IPS-15b (cell line): ENCODE measurements around the gene TIAM2.
A peak's percentile ranks its signal among the peaks of the same experiment; 100 is the strongest.
"Not testable (repeated sequence)": the region's sequence is repeated elsewhere in the genome, so short reads cannot be mapped to it uniquely, and the experiment has no call there.

Source experiments
- H3K27me3 ChIP-seq: one replicate; pipeline ENCODE4 v1.6.1; 2013; ENCODE audit warnings: low read length; ENCODE audit not compliant: control insufficient read depth, insufficient read depth
- H3K36me3 ChIP-seq: one replicate; pipeline ENCODE4 v1.6.1; 2013; ENCODE audit warnings: low read length; ENCODE audit not compliant: control insufficient read depth, insufficient read depth
- H3K4me1 ChIP-seq: one replicate; pipeline ENCODE4 v1.6.1; 2013; ENCODE audit warnings: mild to moderate bottlenecking, low read length; ENCODE audit not compliant: control insufficient read depth, insufficient read depth
- H3K4me3 ChIP-seq: one replicate; pipeline ENCODE4 v1.5.1; 2013; ENCODE audit warnings: low read depth, low read length
- H3K9ac ChIP-seq: one replicate; pipeline ENCODE4 v1.6.1; 2013; ENCODE audit warnings: low read depth, mild to moderate bottlenecking, low read length
- H3K9me3 ChIP-seq: one replicate; pipeline ENCODE4 v1.6.1; 2013; ENCODE audit warnings: mild to moderate bottlenecking, low read length; ENCODE audit not compliant: control insufficient read depth, insufficient read depth

The TIAM2 gene

GRCh38 chr6:155011809-155012291, 16.7 kb downstream of the TIAM2 start:
- Histone ChIP-seq H3K9ac (no peak overlapping the region), H3K27me3 (no peaks in the 10 kb centered on the region), H3K36me3 (no peaks in the 10 kb centered on the region), H3K4me1 (peaks cover 9% of the 10 kb centered on the region), H3K9me3 (no peaks in the 10 kb centered on the region), H3K4me3 (no peak overlapping the region)

GRCh38 chr6:155013457-155013876, 18.4 kb downstream of the TIAM2 start:
- Histone ChIP-seq H3K9ac (no peak overlapping the region), H3K4me1 (peaks cover 9% of the 10 kb centered on the region)

DNA sequence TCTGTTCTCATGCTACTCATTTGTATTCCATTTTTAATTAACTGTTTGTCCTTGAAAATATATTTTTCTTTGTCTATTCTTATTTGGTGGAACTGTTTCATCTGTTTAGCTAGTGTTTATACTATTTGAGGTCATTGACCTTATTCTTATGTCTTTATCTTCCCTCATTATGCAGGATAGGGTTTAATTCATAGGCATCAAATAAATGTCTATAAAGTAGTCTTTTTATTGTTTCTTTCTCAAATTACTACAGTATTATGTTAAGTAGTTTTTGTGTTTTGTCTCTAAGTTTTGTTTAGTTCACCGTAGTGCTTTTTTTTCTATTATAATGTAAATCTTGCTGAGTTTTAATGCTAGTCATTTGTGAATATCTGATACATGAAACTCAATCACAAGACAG, 19.0 kb downstream of the TIAM2 start:
- Histone ChIP-seq H3K9me3 (no peaks in the 10 kb centered on the region), H3K27me3 (no peaks in the 10 kb centered on the region), H3K4me1 (peaks cover 9% of the 10 kb centered on the region), H3K36me3 (no peaks in the 10 kb centered on the region), H3K9ac (no peak overlapping the region), H3K4me3 (no peak overlapping the region)

More at GRCh38 chr6:155013457-155013876, 18.4 kb downstream of the TIAM2 start:
- Histone ChIP-seq H3K36me3 (no peaks in the 10 kb centered on the region), H3K27me3 (no peaks in the 10 kb centered on the region), H3K9me3 (no peaks in the 10 kb centered on the region), H3K4me3 (no peak overlapping the region)

DNA sequence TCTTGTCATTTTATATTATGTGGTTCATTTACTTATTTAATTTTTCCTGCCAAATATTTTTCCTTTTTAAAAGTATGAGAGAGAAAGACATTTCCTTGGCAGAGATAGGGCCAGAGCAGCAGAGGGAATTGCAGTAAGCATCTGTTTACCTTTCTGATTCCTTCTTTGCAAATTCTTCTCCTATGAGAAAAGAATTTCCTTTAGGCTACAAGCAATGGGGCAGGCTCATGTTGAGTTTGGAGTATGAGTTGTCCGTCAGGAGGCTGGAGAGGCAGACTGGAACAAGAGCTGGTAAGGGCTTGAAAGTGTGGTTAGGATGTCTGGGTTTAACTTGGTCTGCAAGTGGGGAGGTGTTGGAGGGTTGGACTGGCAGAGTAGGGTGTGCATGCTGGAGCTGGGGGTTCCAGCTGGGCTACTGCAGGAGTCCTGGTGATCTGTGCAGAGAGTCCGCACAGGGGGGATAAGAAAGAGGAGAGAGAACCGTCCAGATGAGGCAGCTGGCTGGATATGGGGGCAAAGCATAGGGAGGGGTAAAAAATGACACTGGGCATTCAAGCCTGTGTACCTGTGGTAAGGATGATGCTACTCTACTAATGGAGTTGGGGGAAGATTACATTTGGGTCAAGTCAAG, 19.7 kb downstream of the TIAM2 start:
- H3K27me3 ChIP-seq, result no peaks in the 10 kb centered on the region
- H3K4me3 ChIP-seq, result no peak overlapping the region
- peaks cover 9% of the 10 kb centered on the region for H3K4me1 ChIP-seq
- H3K9me3 ChIP-seq, result no peaks in the 10 kb centered on the region
- H3K9ac ChIP-seq, result peak overlapping the region; percentile 26
- no peaks in the 10 kb centered on the region for H3K36me3 ChIP-seq

GRCh38 chr6:155018415-155018814, 23.3 kb downstream of the TIAM2 start:
- not testable (repeated sequence) for H3K27me3 ChIP-seq, H3K4me1 ChIP-seq, H3K9ac ChIP-seq, H3K36me3 ChIP-seq, H3K4me3 ChIP-seq, H3K9me3 ChIP-seq

GRCh38 chr6:155021680-155022079, 26.6 kb downstream of the TIAM2 start:
- no peaks in the 10 kb centered on the region for H3K27me3 ChIP-seq
- no peaks in the 10 kb centered on the region for H3K36me3 ChIP-seq
- no peak overlapping the region for H3K9ac ChIP-seq
- H3K9me3 ChIP-seq, result no peaks in the 10 kb centered on the region
- H3K4me1 ChIP-seq, result no peaks in the 10 kb centered on the region
- no peak overlapping the region for H3K4me3 ChIP-seq

DNA sequence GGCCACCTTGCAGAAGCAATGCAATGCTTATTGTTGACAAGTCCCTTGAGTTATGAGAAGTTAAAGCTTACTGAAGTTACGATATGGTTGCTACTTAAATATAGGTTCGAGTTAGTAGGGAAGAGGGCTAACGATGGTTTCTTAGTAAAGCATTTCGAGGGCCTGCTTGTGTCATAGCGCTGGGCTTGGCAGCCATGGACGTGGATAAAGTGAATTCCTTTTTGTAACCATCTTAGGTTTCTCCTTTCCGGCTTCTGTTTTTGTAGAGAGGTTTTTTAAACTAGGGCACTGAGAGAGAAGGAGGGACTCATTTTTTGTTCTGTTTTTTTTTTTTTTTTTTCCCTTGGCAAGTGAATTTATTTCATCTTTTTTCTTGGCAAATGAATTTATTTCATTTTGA, 27.6 kb downstream of the TIAM2 start:
- H3K9ac ChIP-seq, result no peak overlapping the region
- H3K9me3 ChIP-seq, result no peaks in the 10 kb centered on the region
- no peaks in the 10 kb centered on the region for H3K36me3 ChIP-seq
- H3K27me3 ChIP-seq, result no peaks in the 10 kb centered on the region
- no peak overlapping the region for H3K4me3 ChIP-seq
- H3K4me1 ChIP-seq, result no peaks in the 10 kb centered on the region

DNA sequence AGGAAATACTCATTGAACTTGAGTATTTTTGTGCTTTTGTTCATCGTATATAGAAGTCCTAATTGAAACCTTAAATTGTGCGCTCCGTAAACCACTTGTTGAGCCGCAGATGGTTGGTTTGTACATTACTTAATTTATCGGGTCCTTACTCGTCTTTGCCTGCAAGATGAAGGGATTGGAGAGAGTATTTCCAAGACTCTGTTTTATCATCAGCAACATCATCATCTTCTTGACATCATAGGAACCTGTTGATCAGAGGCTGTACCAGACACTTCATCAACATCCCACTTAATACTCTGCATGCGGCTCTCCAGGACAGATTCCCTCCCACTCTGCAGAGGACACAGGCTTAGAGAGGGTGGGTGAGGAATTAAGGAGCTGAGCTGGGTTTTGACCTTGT, 28.6 kb downstream of the TIAM2 start:
- no peaks in the 10 kb centered on the region for H3K27me3 ChIP-seq
- no peak overlapping the region for H3K4me3 ChIP-seq
- H3K4me1 ChIP-seq, result no peaks in the 10 kb centered on the region
- H3K9me3 ChIP-seq, result no peaks in the 10 kb centered on the region
- H3K36me3 ChIP-seq, result no peaks in the 10 kb centered on the region
- no peak overlapping the region for H3K9ac ChIP-seq

DNA sequence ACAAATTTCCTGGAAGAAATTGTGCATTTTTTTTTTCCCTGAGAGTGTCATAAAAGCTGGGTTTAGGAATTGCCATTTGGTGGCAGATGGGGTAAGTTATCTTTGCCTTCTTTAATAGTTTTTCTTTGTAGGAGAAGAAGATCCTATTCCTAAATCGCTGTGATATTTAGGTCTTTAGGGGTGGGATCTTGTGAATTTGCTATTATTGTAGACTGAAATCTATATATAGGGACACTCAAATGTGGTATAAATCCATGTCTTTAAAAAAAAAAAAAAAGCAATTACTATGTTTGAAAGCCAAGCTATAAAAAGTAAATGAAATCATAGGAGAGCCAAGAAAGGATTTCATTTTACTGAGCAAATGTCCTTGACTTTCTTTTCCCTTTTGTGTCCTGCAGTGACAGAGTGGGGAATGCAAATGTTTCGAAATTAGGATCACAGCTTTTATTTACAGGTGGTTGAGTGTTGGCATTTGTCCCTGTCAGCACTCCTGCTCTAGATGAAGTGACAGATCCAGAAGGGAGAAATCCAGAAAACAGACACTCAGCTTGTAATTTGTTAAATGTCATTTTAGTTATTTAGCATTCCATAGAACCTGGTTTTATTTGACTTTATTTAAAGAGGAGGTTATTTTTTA, 29.4 kb downstream of the TIAM2 start:
- no peaks in the 10 kb centered on the region for H3K36me3 ChIP-seq
- no peak overlapping the region for H3K9ac ChIP-seq
- no peaks in the 10 kb centered on the region for H3K27me3 ChIP-seq
- H3K4me3 ChIP-seq, result no peak overlapping the region
- no peaks in the 10 kb centered on the region for H3K9me3 ChIP-seq
- H3K4me1 ChIP-seq, result no peaks in the 10 kb centered on the region

GRCh38 chr6:155026022-155026705, 31.0 kb downstream of the TIAM2 start:
- Histone ChIP-seq H3K9me3 (no peaks in the 10 kb centered on the region), H3K27me3 (no peaks in the 10 kb centered on the region), H3K4me1 (no peaks in the 10 kb centered on the region), H3K4me3 (no peak overlapping the region), H3K9ac (no peak overlapping the region), H3K36me3 (no peaks in the 10 kb centered on the region)

DNA sequence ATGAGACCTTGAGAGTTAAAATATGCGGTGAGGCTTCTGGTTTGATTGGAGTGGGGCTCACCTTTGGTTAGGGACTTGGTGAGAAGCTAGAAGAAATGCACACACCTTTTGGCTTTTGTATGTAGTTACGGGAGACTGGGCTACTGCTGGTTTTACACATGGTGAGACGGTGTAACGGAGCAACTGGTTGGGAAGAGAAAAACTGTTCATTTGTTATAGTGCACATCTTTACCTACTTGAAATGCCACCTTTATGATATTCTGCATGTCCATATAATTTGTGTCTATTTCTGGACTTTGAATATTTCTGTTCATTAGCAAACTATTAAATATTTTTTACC, 31.6 kb downstream of the TIAM2 start:
- Histone ChIP-seq H3K4me1 (no peaks in the 10 kb centered on the region), H3K27me3 (no peaks in the 10 kb centered on the region), H3K9ac (no peak overlapping the region), H3K9me3 (no peaks in the 10 kb centered on the region), H3K36me3 (no peaks in the 10 kb centered on the region), H3K4me3 (no peak overlapping the region)

DNA sequence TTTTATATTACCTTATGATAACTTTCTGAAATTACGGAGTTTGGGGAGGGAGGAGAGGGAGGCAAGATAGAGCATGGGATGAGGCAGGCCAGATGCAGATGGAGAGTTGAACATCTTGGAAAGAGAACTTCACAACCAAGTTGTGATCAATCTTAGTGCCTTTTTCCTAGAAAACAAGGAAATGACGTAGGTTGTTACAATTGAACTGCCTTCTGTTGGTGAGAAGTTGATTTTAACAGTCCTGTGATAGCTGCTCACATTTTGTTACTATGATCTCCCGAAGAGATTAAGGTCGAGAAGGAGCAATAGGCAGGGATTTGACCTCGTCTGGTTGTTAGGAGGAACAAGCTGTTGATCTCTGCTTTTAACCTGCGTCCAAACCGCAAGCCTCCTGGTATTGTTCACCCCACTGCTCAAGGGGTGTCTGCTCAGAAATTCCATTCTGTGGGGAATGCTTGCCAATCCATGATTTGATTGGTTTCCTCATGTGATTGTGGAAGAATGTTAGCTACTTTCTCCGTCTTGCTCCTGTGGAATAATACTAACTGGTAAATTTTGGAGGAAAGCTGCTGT, 35.1 kb downstream of the TIAM2 start:
- Histone ChIP-seq H3K36me3 (no peaks in the 10 kb centered on the region), H3K9me3 (no peaks in the 10 kb centered on the region), H3K27me3 (no peaks in the 10 kb centered on the region), H3K4me1 (no peaks in the 10 kb centered on the region), H3K9ac (no peak overlapping the region), H3K4me3 (no peak overlapping the region)
